Inflammatory macrophage (primary cell): ENCODE data around the gene OFD1.

ENCODE experiments used
- DNase-seq, 2 donors: peaks; one replicate each; pipeline ENCODE4 v3.0.0-alpha.2; 2020 to 2022

The OFD1 gene

DNA sequence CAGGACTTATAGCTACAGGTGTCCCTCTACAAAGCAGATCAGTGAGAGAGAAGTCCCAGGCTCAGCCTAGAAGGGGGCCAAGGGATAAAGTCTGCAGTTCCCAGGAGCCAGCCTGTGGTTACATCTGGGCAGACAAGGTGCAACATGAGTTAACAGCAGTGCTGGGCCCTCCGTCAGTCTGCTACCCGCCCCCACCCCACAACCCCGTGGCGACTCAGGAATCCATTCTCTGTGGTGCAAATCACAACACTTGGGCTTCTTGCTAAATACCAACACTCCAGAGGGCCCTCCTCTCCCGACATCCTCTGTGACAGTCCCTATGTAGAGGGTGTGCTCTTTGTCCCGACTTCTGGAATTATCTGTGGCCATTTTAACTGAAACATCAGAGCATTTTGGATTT, 68.6 kb downstream of the OFD1 start:
- DNase-seq, result no peak

DNA sequence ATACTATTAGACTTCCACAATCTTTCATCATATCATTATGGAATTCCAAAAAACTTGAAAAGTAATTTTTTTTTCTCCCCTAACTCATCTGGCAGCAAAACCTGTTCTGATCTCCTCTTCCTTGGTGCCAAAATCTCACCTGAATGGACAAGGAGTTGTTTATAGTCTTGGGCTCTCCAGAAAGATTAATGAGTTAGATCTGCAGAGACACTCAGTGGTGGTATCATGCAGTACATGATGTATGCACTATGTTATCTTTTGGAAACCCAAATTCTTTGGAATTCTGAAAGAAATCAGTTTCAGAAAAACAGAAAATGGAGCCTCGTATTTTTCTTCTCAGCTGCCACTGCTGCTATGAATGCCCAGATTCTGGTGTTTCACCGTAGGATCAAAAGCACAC, 70.7 kb downstream of the OFD1 start:
- no peak for DNase-seq

DNA sequence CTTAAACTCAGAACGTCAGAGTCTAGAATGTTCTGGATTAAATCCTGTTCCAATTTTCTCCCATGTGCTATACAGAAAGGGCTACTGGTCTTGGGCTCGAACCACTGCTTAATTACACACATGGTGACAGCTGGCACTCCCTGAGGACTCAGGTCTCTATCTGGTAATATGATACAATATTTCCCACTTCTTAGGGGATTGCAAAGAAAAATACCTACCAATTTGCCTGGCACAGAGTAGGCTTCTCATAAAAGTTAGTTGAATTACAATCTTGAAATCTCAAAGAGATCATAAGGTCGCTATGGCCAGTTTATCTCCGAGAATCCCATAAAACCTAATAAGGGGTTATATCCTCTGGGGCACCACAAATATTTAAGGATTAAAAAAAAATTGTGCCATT, 73.7 kb downstream of the OFD1 start:
- DNase-seq, result no peak

DNA sequence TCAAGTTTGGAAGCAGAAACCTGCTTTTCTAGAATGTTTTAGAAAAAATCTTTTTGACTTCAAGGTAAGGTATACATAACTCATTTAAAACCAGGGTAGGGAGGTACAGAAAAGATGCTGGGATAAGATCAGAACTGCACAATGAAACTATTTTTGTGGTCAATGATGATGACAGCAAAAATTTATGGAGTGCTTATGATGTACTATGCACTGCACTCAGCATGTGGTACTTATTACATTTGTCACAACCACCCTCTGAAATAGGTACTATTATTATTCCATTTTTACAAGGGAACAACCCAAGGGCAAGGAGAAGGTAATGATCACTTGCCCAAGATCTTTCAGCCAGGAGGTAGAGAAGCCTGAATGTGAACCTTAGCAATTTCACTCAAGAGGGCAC, 74.3 kb downstream of the OFD1 start:
- DNase-seq, result no peak

DNA sequence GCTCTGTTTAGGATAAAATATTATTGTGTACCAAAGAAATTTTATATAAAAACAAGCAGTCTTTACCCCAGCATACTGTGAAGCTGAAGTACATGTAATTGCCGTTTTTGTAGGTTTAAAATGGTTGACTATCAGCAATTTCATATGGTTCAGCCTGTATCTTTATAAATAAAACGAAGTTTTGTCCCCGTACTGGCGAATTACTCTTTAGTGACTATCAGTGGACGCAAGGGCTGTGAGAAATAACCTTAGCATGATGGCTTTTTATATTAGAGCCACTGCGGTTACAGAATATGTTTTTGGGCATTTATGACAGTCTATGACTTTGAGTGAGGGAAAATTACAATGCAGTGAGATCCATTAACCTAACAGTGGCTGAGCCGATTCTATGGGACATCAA, 81.1 kb downstream of the OFD1 start:
- no peak for DNase-seq

DNA sequence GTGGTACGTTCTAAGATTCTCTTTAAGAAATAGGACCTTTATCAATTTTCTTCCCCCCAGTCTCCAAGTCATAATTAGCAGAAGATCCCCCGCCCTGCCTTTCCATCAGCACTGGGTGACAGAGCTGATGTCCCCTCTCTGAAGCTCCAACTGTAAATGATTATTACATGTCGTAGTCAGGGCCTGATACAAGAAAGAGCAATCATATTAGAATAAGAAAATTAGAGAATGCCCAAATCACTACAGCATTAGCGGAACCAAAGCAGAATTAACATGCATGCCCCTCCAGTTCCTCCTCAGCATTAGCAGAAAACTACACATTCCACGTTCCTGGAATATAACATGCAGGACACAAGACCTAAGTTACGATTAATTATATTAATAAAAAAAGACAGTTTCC, 81.6 kb downstream of the OFD1 start:
- DNase-seq, result no peak

DNA sequence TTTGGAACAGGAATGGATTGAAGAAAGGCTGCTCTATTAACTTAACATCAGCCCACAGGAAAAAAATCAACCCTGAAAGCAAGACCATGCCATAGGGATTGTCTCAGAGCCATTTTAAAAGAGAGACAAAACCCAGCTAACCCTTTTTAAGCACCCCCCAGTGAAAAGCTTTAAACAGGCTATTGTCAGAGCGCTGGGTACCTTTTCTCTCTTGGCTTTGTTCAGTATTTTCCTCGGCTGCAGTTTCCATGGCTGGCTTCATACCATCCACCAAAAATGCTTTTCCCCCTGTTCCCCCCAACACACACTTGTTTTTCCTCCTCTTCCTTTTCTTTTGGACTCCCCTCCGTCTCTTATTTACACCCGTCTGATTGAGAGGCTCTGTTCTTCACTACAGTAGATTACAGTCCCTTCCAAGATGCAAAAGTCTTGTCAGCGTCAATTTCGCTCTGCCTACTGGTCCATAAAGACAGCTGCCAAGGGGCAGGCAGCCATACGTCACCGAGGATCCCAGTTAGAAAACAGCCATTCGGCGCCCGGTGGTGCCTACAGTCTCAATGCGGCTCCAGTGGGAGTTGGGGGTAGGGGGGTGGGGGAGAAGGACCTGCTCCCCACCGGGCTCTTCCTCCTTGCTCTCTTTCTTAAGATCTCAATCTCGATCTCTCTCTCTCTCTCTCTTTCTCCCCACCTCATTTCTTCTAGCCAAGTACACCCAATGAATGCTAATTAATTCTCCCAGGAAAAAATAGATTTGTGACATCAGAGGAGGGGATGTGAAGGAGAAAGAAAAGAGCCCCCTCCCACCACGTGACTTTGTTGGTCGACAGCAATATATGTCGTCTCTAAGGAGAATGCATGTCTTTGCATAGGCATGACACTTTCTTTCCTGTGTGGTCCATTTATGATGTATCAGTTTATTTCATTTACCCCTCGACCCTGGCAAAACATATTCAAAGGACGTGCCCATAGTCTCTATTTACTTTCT, 82.4 kb downstream of the OFD1 start, which contains the start of gene GPM6B:
Gene GPM6B (minus strand): TSS at position 451 of the 985 bp plus-strand sequence. CDS start 189 bp downstream, at position 262.
- no peak for DNase-seq
